ENCODE results near the gene COL4A4. TPM values are rescaled to one million over a fixed set of nuclear protein-coding genes. Genes with fewer than 3 reads are reported as not detected.

Gene COL4A4
- polyA plus RNA-seq, 2 of the 4 experiments (the other 2 are of a cell fraction), result 1.7 to 6.8 TPM

- TF ChIP-seq ELK1 (IDR thresholded peaks at IDR 0.05; ENCODE audit: low read depth, low read length) (no peak), CTCF (IDR thresholded peaks at IDR 0.05) (no peak), BHLHE40 (IDR thresholded peaks at IDR 0.05; ENCODE audit: low read depth, low read length) (no peak), ZFP36 (IDR thresholded peaks at IDR 0.05; ENCODE audit: borderline replicate concordance, partially characterized antibody) (no peak), CBX8 (IDR thresholded peaks at IDR 0.05) (no peak), PHF8 (IDR thresholded peaks at IDR 0.05; ENCODE audit: borderline replicate concordance, low read depth) (no peak), HOXB13 (CRISPR knock-in tag; IDR thresholded peaks at IDR 0.05; ENCODE audit: low read depth) (no peak), HEYL (CRISPR knock-in tag; IDR thresholded peaks at IDR 0.05) (no peak)
Measured at GRCh38 chr2:227058888-227059399, 105.1 kb downstream of the COL4A4 start (continued).

- Histone ChIP-seq H3K4me3 (no peak overlapping the region), H3K27ac (no peak overlapping the region), H3K4me1 (no peaks in the 10 kb centered on the region), H3K4me2 (no peak overlapping the region), H3K9me3 (no peaks in the 10 kb centered on the region)
- DNase-seq (ENCODE audit: low read depth in 1 of 2, low spot score in 1 of 2) (no peak), ATAC-seq (no peak), FAIRE-seq (no peak)
- no peak for TF ChIP-seq CBX8 (IDR thresholded peaks at IDR 0.05)
- no peak for TF ChIP-seq USF2 (IDR thresholded peaks at IDR 0.05)
- TF ChIP-seq MAFK (IDR thresholded peaks at IDR 0.05; ENCODE audit: partially characterized antibody), result no peak
- no peak for TF ChIP-seq NFE2L2 (conservative IDR thresholded peaks at IDR 0.05; ENCODE audit: low read length)
- no peak for TF ChIP-seq CHD2 (IDR thresholded peaks at IDR 0.05; ENCODE audit: low read length, partially characterized antibody)
- no peak for TF ChIP-seq ZC3H11A (IDR thresholded peaks at IDR 0.05)
- TF ChIP-seq POLR2A (IDR thresholded peaks at IDR 0.05; ENCODE audit: low read length), result no peak
- no peak for TF ChIP-seq ZSCAN20 (CRISPR knock-in tag; IDR thresholded peaks at IDR 0.05)
- TF ChIP-seq POLR2AphosphoS2 (conservative IDR thresholded peaks at IDR 0.05; ENCODE audit: low read length), result no peak
- TF ChIP-seq ESRRA (IDR thresholded peaks at IDR 0.05; ENCODE audit: borderline replicate concordance, low read length), result no peak
- TF ChIP-seq EP300 (IDR thresholded peaks at IDR 0.05), result no peak
- no peak for TF ChIP-seq NR3C1 (IDR thresholded peaks at IDR 0.05)
- TF ChIP-seq FOXS1 (CRISPR knock-in tag; IDR thresholded peaks at IDR 0.05), result no peak
- TF ChIP-seq NPAS2 (CRISPR knock-in tag; IDR thresholded peaks at IDR 0.05; ENCODE audit: borderline replicate concordance), result no peak
- TF ChIP-seq RAD21 (conservative IDR thresholded peaks at IDR 0.05 in 1 of 2, IDR thresholded peaks at IDR 0.05 in 1 of 2), result no peak
- WGBS (ENCODE audit: missing lambda C conversion rate), result 78% methylated on average over 3 of the region's 3 CpGs
- POLR2A ChIA-PET, result no interaction called here
- CTCF ChIA-PET, result no interaction called here
Measured at GRCh38 chr2:227057743-227058447, 106.1 kb downstream of the COL4A4 start.

- Histone ChIP-seq H3K4me3 (no peak overlapping the region), H3K4me1 (no peaks in the 10 kb centered on the region), H3K27ac (no peak overlapping the region), H3K4me2 (no peak overlapping the region), H3K9me3 (no peaks in the 10 kb centered on the region)
- CTCF ChIA-PET, result no interaction called here
- FAIRE-seq (no peak), ATAC-seq (no peak), DNase-seq (ENCODE audit: low read depth in 1 of 2, low spot score in 1 of 2) (no peak)
- WGBS (ENCODE audit: missing lambda C conversion rate), result 80% methylated on average over 1 of the region's 1 CpG
- TF ChIP-seq JUNB (IDR thresholded peaks at IDR 0.05), result no peak
- no peak for TF ChIP-seq HOXB13 (CRISPR knock-in tag; IDR thresholded peaks at IDR 0.05; ENCODE audit: low read depth)
- no peak for TF ChIP-seq HMGXB4 (CRISPR knock-in tag; IDR thresholded peaks at IDR 0.05; ENCODE audit: borderline replicate concordance)
- TF ChIP-seq CBX2 (IDR thresholded peaks at IDR 0.05; ENCODE audit: borderline replicate concordance, low read depth), result no peak
- TF ChIP-seq MAZ (IDR thresholded peaks at IDR 0.05; ENCODE audit: borderline replicate concordance, low read depth, low read length), result no peak
- TF ChIP-seq E2F6 (IDR thresholded peaks at IDR 0.05; ENCODE audit: borderline replicate concordance, low read depth), result no peak
- POLR2A ChIA-PET, result no interaction called here
Measured at GRCh38 chr2:227057060-227057459, 106.9 kb downstream of the COL4A4 start.
